ENCODE measurements around the gene COG5.

COG5 gene

DNA sequence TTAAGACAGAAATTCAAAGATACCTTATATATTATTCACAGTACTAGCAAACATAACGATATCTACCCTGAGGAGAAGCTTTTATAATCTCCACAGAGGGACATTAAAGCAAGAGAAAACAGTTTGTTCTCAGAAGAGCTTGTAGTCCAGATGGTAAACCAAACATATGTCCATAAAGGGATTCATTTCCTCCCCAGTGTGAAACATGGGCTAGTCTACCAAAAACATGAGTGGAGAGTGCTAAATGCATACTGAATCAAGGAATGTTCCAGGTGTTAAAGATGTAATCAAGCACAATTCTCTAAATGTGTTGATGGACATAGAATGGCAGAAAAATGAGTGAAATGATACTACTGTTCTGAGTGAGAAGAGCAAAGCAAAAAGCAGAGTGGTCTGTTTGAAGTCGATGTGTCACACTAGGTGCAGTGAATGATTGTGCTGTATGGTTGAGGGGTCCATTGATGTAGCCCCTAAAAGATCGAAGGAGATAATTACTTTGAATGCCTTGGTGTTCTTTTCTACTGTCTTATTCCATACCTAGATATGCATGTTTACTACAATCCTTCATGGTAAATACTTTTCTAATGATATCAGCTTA, 41.6 kb upstream of the COG5 start:
- H3K4me3 ChIP-seq (ENCODE audit: low read depth, low read length): no peak overlapping the region
- H3K9me3 ChIP-seq (ENCODE audit: severe bottlenecking): no peaks in the 10 kb centered on the region
- DNase-seq: no peak
- peaks cover 17% of the 10 kb centered on the region for H3K36me3 ChIP-seq
- TF ChIP-seq, protein P1, sequence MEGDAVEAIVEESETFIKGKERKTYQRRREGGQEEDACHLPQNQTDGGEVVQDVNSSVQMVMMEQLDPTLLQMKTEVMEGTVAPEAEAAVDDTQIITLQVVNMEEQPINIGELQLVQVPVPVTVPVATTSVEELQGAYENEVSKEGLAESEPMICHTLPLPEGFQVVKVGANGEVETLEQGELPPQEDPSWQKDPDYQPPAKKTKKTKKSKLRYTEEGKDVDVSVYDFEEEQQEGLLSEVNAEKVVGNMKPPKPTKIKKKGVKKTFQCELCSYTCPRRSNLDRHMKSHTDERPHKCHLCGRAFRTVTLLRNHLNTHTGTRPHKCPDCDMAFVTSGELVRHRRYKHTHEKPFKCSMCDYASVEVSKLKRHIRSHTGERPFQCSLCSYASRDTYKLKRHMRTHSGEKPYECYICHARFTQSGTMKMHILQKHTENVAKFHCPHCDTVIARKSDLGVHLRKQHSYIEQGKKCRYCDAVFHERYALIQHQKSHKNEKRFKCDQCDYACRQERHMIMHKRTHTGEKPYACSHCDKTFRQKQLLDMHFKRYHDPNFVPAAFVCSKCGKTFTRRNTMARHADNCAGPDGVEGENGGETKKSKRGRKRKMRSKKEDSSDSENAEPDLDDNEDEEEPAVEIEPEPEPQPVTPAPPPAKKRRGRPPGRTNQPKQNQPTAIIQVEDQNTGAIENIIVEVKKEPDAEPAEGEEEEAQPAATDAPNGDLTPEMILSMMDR (IDR thresholded peaks at IDR 0.05; ENCODE audit: low read depth, low read length): no peak
- H3K27ac ChIP-seq: no peak overlapping the region
- H3K27me3 ChIP-seq (ENCODE audit: insufficient read depth, low read depth, severe bottlenecking): no peaks in the 10 kb centered on the region

GRCh38 chr7:107600816-107601215, 37.1 kb upstream of the COG5 start:
- Histone ChIP-seq H3K4me3 (ENCODE audit: low read depth, low read length) (no peak overlapping the region), H3K9me3 (ENCODE audit: severe bottlenecking) (no peaks in the 10 kb centered on the region), H3K27ac (no peak overlapping the region), H3K27me3 (ENCODE audit: insufficient read depth, low read depth, severe bottlenecking) (no peaks in the 10 kb centered on the region), H3K36me3 (peaks cover 38% of the 10 kb centered on the region)
- DNase-seq: no peak
- TF ChIP-seq, protein P1 (IDR thresholded peaks at IDR 0.05; ENCODE audit: low read depth, low read length): no peak

- Histone ChIP-seq H3K4me3 (ENCODE audit: low read depth, low read length) (no peak overlapping the region), H3K27me3 (ENCODE audit: insufficient read depth, low read depth, severe bottlenecking) (no peaks in the 10 kb centered on the region), H3K27ac (no peak overlapping the region), H3K36me3 (peaks cover 48% of the 10 kb centered on the region), H3K9me3 (ENCODE audit: severe bottlenecking) (no peaks in the 10 kb centered on the region)
- DNase-seq: no peak
- TF ChIP-seq, protein P1 (IDR thresholded peaks at IDR 0.05; ENCODE audit: low read depth, low read length): no peak
Measured at GRCh38 chr7:107599262-107599661, 35.5 kb upstream of the COG5 start.

GRCh38 chr7:107597953-107598352, 34.2 kb upstream of the COG5 start:
- no peaks in the 10 kb centered on the region for H3K9me3 ChIP-seq (ENCODE audit: severe bottlenecking)

DNA sequence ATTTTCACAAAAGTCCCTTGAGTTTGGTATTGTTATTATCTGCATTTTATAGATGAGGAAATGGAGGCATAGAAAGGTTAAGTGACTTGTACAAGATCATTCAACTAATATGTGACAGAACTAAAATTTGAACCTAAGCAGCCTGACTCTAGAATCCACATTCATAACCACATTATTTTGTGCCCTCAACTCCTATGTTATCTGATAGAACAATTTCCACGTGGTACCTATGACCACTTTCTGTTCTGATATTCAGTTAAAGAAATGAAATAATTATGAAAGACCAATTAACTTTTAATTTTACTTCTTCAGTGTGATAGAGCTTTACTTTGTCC, 33.8 kb upstream of the COG5 start:
- Histone ChIP-seq H3K27ac (no peak overlapping the region), H3K4me3 (ENCODE audit: low read depth, low read length) (no peak overlapping the region), H3K27me3 (ENCODE audit: insufficient read depth, low read depth, severe bottlenecking) (no peaks in the 10 kb centered on the region), H3K9me3 (ENCODE audit: severe bottlenecking) (no peaks in the 10 kb centered on the region), H3K36me3 (peaks cover 51% of the 10 kb centered on the region)
- no peak for DNase-seq
- TF ChIP-seq, protein P1 (IDR thresholded peaks at IDR 0.05; ENCODE audit: low read depth, low read length): no peak

More at GRCh38 chr7:107597953-107598352, 34.2 kb upstream of the COG5 start:
- TF ChIP-seq, protein P1 (IDR thresholded peaks at IDR 0.05; ENCODE audit: low read depth, low read length): no peak
- Histone ChIP-seq H3K4me3 (ENCODE audit: low read depth, low read length) (no peak overlapping the region), H3K36me3 (peaks cover 51% of the 10 kb centered on the region), H3K27ac (no peak overlapping the region), H3K27me3 (ENCODE audit: insufficient read depth, low read depth, severe bottlenecking) (no peaks in the 10 kb centered on the region)
- no peak for DNase-seq

Data from WERI-Rb-1 (cell line).